Ovary (tissue), 3 donors: Measurements from ENCODE around the gene DLX3.

Experiments
- CTCF ChIP-seq, 3 donors: fragments of 450-650 bp in 2 of 3; fragments of 200-600 bp in 1 of 3; IDR thresholded peaks; one replicate each; pipeline versions ENCODE4 v1.5.1 to v1.8.0; 2016 to 2022; ENCODE audit warnings: antibody characterized with exemption in 3 of 3, mild to moderate bottlenecking in 1 of 3
- EP300 ChIP-seq: sonication (generic); formaldehyde crosslinking; IDR thresholded peaks from one replicate; pipeline ENCODE4 v1.6.1; 2017; ENCODE audit warnings: antibody characterized with exemption
- POLR2A ChIP-seq: fragments of 450-650 bp; IDR thresholded peaks from one replicate; pipeline ENCODE4 v1.6.1; 2017; ENCODE audit warnings: antibody characterized with exemption, mild to moderate bottlenecking, moderate library complexity
- donor health status: DM: no; HTN: no; CAD: no.

DNA sequence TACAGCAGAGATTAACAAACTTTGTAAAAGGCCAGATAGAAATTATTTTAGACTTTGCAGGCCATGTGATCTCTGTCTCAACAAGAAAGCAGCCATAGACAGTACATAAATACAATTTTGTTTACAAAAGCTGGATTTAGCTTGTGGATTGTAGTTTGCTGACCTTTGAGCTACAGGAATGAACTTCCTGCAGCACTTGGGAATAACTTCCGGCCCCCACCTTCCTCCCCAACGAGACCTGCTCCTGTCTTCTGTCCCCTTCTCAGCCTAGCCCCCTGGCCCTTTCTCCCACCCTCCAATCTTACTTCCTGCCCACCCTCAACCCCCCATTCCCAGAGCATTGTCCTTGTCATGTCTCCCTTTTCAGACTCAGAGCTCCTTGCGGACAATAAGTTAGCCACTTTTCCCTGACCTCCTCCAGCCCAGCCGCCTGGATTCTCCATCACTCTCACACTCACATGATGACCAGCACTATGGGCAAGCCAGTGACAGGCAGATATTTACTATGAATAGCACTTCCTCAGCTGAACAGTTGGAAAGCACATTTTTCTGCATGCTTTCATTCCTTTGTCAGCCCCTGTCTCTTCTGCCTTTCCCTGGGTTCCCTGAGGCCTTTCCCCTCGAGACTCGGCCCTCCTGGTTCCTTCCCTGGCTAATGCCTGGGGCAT lies 27.6 kb upstream of the DLX3 start:
- TF ChIP-seq CTCF (IDR thresholded peaks at IDR 0.05) (no peak), POLR2A (no peak), EP300 (no peak)
